Measurements from ENCODE around the gene DNAJC1. TPM values are rescaled to one million over a fixed set of nuclear protein-coding genes. Genes with fewer than 3 reads are reported as not detected.

DNAJC1 gene
- total and polyA plus RNA-seq, 11 donors, result 9.5 to 68.4 (median 14.1) TPM

DNA sequence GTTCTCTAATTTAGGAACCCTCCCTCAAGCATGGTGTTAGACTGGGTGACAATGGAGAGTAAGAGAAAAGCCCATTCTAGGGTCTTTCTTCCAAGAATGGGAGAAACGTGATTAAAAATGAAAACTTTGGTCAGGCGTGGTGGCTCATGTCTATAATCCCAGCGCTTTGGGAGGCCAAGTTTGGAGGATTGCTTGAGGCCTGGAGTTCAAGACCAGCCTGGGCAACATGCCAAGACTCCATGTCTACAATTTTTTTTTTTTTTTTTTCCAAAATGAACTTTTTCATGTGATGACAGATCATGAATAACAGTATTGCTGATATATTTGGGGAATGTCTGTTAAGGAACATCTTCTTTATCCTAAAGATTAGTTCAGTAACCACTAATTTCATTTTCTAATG is 274.9 kb downstream of the DNAJC1 start:
- no peaks in the 10 kb centered on the region for H3K27me3 ChIP-seq
- H3K4me3 ChIP-seq, result no peak overlapping the region
- TF ChIP-seq, protein P1, sequence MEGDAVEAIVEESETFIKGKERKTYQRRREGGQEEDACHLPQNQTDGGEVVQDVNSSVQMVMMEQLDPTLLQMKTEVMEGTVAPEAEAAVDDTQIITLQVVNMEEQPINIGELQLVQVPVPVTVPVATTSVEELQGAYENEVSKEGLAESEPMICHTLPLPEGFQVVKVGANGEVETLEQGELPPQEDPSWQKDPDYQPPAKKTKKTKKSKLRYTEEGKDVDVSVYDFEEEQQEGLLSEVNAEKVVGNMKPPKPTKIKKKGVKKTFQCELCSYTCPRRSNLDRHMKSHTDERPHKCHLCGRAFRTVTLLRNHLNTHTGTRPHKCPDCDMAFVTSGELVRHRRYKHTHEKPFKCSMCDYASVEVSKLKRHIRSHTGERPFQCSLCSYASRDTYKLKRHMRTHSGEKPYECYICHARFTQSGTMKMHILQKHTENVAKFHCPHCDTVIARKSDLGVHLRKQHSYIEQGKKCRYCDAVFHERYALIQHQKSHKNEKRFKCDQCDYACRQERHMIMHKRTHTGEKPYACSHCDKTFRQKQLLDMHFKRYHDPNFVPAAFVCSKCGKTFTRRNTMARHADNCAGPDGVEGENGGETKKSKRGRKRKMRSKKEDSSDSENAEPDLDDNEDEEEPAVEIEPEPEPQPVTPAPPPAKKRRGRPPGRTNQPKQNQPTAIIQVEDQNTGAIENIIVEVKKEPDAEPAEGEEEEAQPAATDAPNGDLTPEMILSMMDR (IDR thresholded peaks at IDR 0.05), result no peak
- TF ChIP-seq POLR2A (IDR thresholded peaks at IDR 0.05), result no peak
- ATAC-seq, result no peak
- H3K4me1 ChIP-seq, result peaks cover 0 to 26% (median 18%) of the 10 kb centered on the region in 12 donors
- no peaks in the 10 kb centered on the region for H3K9me3 ChIP-seq
- no peak for DNase-seq
- intact Hi-C loops (cut with DNase I), result loop anchor here in 1 of 10 donors (10.0 kb wide), 2 partner anchors 194 to 654 kb away; partner anchors contain the start of gene MLLT10
- peaks cover 0 to 44% (median 29%) of the 10 kb centered on the region in 9 donors for H3K36me3 ChIP-seq
- H3K27ac ChIP-seq, result no peak overlapping the region
- WGBS, 4 donors, result 94 to 98% (median 96%) methylated on average over 3 of the region's 3 CpGs

DNA sequence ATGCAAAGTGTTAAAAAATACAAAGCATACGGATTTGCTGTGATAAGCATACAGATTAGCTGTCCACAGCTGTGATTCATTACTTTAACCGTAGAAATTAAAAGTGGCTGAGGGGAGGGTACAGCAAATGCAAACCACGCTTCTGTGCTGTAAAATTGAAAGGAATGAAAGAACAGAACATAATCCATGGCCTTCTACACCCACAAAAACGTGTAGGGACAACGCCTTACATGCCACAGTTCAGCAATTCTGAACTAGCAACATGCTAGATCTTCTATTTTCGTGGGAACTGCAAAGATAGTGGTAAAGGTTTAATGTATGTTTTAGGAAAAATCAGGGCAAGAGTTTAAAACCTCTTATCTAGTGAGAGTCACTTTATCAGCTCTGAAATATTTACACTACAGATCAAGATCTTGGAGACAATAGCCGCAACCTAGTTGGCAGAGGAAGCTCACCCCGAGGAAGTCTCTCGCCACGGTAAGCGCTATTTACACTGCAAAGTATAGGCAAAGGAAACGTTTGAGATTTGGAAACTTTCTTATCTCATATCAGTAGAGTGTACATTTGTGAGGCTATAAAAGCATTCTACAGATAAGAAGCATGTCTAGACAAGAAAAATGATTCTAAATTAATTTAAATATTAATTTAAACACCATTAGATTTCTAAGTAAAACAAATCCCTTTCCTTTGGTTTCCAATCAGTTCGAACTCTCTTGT is 275.9 kb downstream of the DNAJC1 start:
- 55 to 60% (median 56%) methylated on average over 13 of the region's 13 CpGs for WGBS, 4 donors
- no peak for DNase-seq
- TF ChIP-seq POLR2A (IDR thresholded peaks at IDR 0.05), result no peak
- TF ChIP-seq, protein P1 (IDR thresholded peaks at IDR 0.05), result no peak
- H3K27me3 ChIP-seq, result no peaks in the 10 kb centered on the region
- ATAC-seq, result no peak
- H3K9me3 ChIP-seq, result no peaks in the 10 kb centered on the region
- peaks cover 0 to 34% (median 20%) of the 10 kb centered on the region in 9 donors for H3K36me3 ChIP-seq
- intact Hi-C loops (cut with DNase I), result loop anchor here in 1 of 10 donors (10.0 kb wide), 2 partner anchors 193 to 653 kb away; partner anchors contain the start of gene MLLT10
- H3K4me1 ChIP-seq, result peaks cover 0 to 29% (median 18%) of the 10 kb centered on the region in 12 donors
- no peak overlapping the region for H3K4me3 ChIP-seq
- H3K27ac ChIP-seq, result no peak overlapping the region

DNA sequence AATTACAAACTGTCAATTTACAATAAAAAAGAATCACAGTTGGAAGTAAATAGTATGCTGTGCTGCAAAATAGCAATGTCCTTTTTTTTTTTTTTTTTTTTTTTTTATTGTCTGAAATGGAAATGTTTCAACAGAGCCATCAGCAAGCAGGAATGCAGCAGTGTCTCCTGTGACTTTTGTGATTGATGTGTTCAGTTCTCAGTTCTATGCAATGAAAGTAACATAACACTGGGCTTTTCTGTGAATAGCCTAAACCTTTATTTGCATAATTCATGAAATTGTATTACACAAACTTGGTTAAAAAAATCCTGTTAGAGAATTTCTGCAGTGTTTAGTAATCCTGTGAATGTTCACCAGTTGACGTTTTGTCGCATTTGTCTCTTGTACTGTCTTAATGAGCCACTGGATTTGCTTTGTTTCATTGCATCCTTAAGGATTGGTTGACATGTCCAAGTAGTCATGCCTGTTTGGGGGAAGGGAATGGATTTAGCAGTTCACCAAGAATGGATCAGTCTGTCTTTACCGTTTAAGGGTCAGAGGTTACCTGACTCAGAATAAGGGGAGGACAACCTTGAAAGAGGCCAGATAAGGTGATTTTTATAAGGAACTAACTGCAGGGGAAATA is 276.8 kb downstream of the DNAJC1 start:
- intact Hi-C loops (cut with DNase I), result loop anchor here in 1 of 10 donors (10.0 kb wide), 2 partner anchors 192 to 652 kb away; partner anchors contain the start of gene MLLT10
- 70 to 72% (median 71%) methylated on average over 3 of the region's 3 CpGs for WGBS, 4 donors
- no peak for TF ChIP-seq POLR2A (IDR thresholded peaks at IDR 0.05)
- TF ChIP-seq, protein P1 (IDR thresholded peaks at IDR 0.05), result no peak
- Histone ChIP-seq H3K9me3 (no peaks in the 10 kb centered on the region), H3K4me1 (peaks cover 0 to 29% (median 13%) of the 10 kb centered on the region in 12 donors), H3K4me3 (no peak overlapping the region), H3K36me3 (peaks cover 0 to 34% (median 20%) of the 10 kb centered on the region in 9 donors), H3K27me3 (no peaks in the 10 kb centered on the region), H3K27ac (no peak overlapping the region)
- ATAC-seq (no peak), DNase-seq (no peak)
